Measurements from ENCODE around the gene S100A2.

S100A2 gene

GRCh38 chr1:153609585-153609907, 43.9 kb upstream of the S100A2 start:
- Histone ChIP-seq H3K18ac (ENCODE audit: low read length) (no peak overlapping the region), H3K4me3 (ENCODE audit: low read length) (no peak overlapping the region), H3K27ac (ENCODE audit: low read depth, low read length) (no peak overlapping the region), H4K8ac (ENCODE audit: low read depth, low read length) (no peak overlapping the region), H3K79me2 (ENCODE audit: control insufficient read depth, insufficient read depth, low read length) (no peaks in the 10 kb centered on the region), H3K56ac (ENCODE audit: low read length) (no peak overlapping the region), H4K5ac (ENCODE audit: low read length) (no peak overlapping the region), H3K23ac (ENCODE audit: low read length) (no peak overlapping the region), H3K4me2 (ENCODE audit: low read length) (no peak overlapping the region), H3K36me3 (ENCODE audit: control insufficient read depth, insufficient read depth, low read length) (no peaks in the 10 kb centered on the region), H3K4me1 (ENCODE audit: control insufficient read depth, low read depth, low read length) (peaks cover 7% of the 10 kb centered on the region), H2BK5ac (ENCODE audit: low read length) (no peak overlapping the region), H3K27me3 (ENCODE audit: insufficient read depth, low read length, poor library complexity) (no peaks in the 10 kb centered on the region), H3K9ac (ENCODE audit: low read length) (no peak overlapping the region), H3K79me1 (ENCODE audit: low read length) (no peaks in the 10 kb centered on the region), H2BK15ac (replicated peaks; ENCODE audit: low read depth) (no peak overlapping the region), H3K4ac (ENCODE audit: low read depth, low read length) (no peak overlapping the region), H2BK120ac (ENCODE audit: low read depth, low read length) (no peak overlapping the region), H2AK5ac (ENCODE audit: low read length) (no peak overlapping the region)
- no peak for DNase-seq
- no CpG with 5 or more reads among the region's 6 CpGs for WGBS (ENCODE audit: extremely low coverage, insufficient coverage, low lambda C conversion rate)

GRCh38 chr1:153608742-153609584, 43.3 kb upstream of the S100A2 start:
- Histone ChIP-seq H2BK5ac (ENCODE audit: low read length) (no peak overlapping the region), H2BK120ac (ENCODE audit: low read depth, low read length) (no peak overlapping the region), H3K4me1 (ENCODE audit: control insufficient read depth, low read depth, low read length) (peaks cover 7% of the 10 kb centered on the region), H3K23ac (ENCODE audit: low read length) (no peak overlapping the region), H3K36me3 (ENCODE audit: control insufficient read depth, insufficient read depth, low read length) (no peaks in the 10 kb centered on the region), H3K4me2 (ENCODE audit: low read length) (no peak overlapping the region), H2AK5ac (ENCODE audit: low read length) (no peak overlapping the region), H3K56ac (ENCODE audit: low read length) (peak overlapping the region; percentile 62), H2BK15ac (replicated peaks; ENCODE audit: low read depth) (no peak overlapping the region), H3K9ac (ENCODE audit: low read length) (peak overlapping the region; percentile 15), H3K27me3 (ENCODE audit: insufficient read depth, low read length, poor library complexity) (no peaks in the 10 kb centered on the region), H3K18ac (ENCODE audit: low read length) (no peak overlapping the region), H3K79me2 (ENCODE audit: control insufficient read depth, insufficient read depth, low read length) (no peaks in the 10 kb centered on the region), H4K5ac (ENCODE audit: low read length) (no peak overlapping the region), H3K4me3 (ENCODE audit: low read length) (no peak overlapping the region), H4K8ac (ENCODE audit: low read depth, low read length) (no peak overlapping the region), H3K4ac (ENCODE audit: low read depth, low read length) (no peak overlapping the region), H3K27ac (ENCODE audit: low read depth, low read length) (no peak overlapping the region), H3K79me1 (ENCODE audit: low read length) (no peaks in the 10 kb centered on the region)
- no CpG with 5 or more reads among the region's 19 CpGs for WGBS (ENCODE audit: extremely low coverage, insufficient coverage, low lambda C conversion rate)
- DNase-seq, result peak; percentile 83

GRCh38 chr1:153608089-153608682, 42.5 kb upstream of the S100A2 start:
- no peak overlapping the region for H3K4ac ChIP-seq (ENCODE audit: low read depth, low read length)
- H3K27me3 ChIP-seq (ENCODE audit: insufficient read depth, low read length, poor library complexity), result no peaks in the 10 kb centered on the region
- no peak overlapping the region for H2BK120ac ChIP-seq (ENCODE audit: low read depth, low read length)
- WGBS (ENCODE audit: extremely low coverage, insufficient coverage, low lambda C conversion rate), result no CpG with 5 or more reads among the region's 7 CpGs
- H2BK15ac ChIP-seq (replicated peaks; ENCODE audit: low read depth), result no peak overlapping the region
- no peak overlapping the region for H4K5ac ChIP-seq (ENCODE audit: low read length)
- no peak overlapping the region for H2AK5ac ChIP-seq (ENCODE audit: low read length)
- H2BK5ac ChIP-seq (ENCODE audit: low read length), result no peak overlapping the region
- H4K8ac ChIP-seq (ENCODE audit: low read depth, low read length), result no peak overlapping the region
- H3K9ac ChIP-seq (ENCODE audit: low read length), result no peak overlapping the region
- no peak for DNase-seq
- no peak overlapping the region for H3K56ac ChIP-seq (ENCODE audit: low read length)
- H3K79me2 ChIP-seq (ENCODE audit: control insufficient read depth, insufficient read depth, low read length), result no peaks in the 10 kb centered on the region
- H3K4me1 ChIP-seq (ENCODE audit: control insufficient read depth, low read depth, low read length), result peaks cover 4% of the 10 kb centered on the region
- H3K23ac ChIP-seq (ENCODE audit: low read length), result no peak overlapping the region
- no peak overlapping the region for H3K4me2 ChIP-seq (ENCODE audit: low read length)
- no peaks in the 10 kb centered on the region for H3K36me3 ChIP-seq (ENCODE audit: control insufficient read depth, insufficient read depth, low read length)
- no peaks in the 10 kb centered on the region for H3K79me1 ChIP-seq (ENCODE audit: low read length)
- H3K4me3 ChIP-seq (ENCODE audit: low read length), result no peak overlapping the region
- no peak overlapping the region for H3K18ac ChIP-seq (ENCODE audit: low read length)
- no peak overlapping the region for H3K27ac ChIP-seq (ENCODE audit: low read depth, low read length)

- Histone ChIP-seq H3K36me3 (ENCODE audit: control insufficient read depth, insufficient read depth, low read length) (no peaks in the 10 kb centered on the region), H2BK15ac (replicated peaks; ENCODE audit: low read depth) (no peak overlapping the region), H3K4ac (ENCODE audit: low read depth, low read length) (no peak overlapping the region), H3K4me3 (ENCODE audit: low read length) (no peak overlapping the region), H2AK5ac (ENCODE audit: low read length) (no peak overlapping the region), H3K27me3 (ENCODE audit: insufficient read depth, low read length, poor library complexity) (no peaks in the 10 kb centered on the region), H2BK5ac (ENCODE audit: low read length) (no peak overlapping the region), H3K18ac (ENCODE audit: low read length) (no peak overlapping the region), H3K9ac (ENCODE audit: low read length) (no peak overlapping the region), H3K4me2 (ENCODE audit: low read length) (no peak overlapping the region), H4K8ac (ENCODE audit: low read depth, low read length) (no peak overlapping the region), H3K27ac (ENCODE audit: low read depth, low read length) (no peak overlapping the region), H3K4me1 (ENCODE audit: control insufficient read depth, low read depth, low read length) (peaks cover 4% of the 10 kb centered on the region), H4K5ac (ENCODE audit: low read length) (no peak overlapping the region), H3K79me2 (ENCODE audit: control insufficient read depth, insufficient read depth, low read length) (no peaks in the 10 kb centered on the region), H3K23ac (ENCODE audit: low read length) (no peak overlapping the region), H3K79me1 (ENCODE audit: low read length) (no peaks in the 10 kb centered on the region), H3K56ac (ENCODE audit: low read length) (no peak overlapping the region), H2BK120ac (ENCODE audit: low read depth, low read length) (no peak overlapping the region)
- DNase-seq, result no peak
- no CpG with 5 or more reads among the region's 8 CpGs for WGBS (ENCODE audit: extremely low coverage, insufficient coverage, low lambda C conversion rate)
Measured at GRCh38 chr1:153607381-153607780, 41.7 kb upstream of the S100A2 start.

GRCh38 chr1:153606194-153606593, 40.5 kb upstream of the S100A2 start:
- Histone ChIP-seq H3K56ac (ENCODE audit: low read length) (no peak overlapping the region), H3K18ac (ENCODE audit: low read length) (no peak overlapping the region), H3K4ac (ENCODE audit: low read depth, low read length) (no peak overlapping the region), H3K36me3 (ENCODE audit: control insufficient read depth, insufficient read depth, low read length) (no peaks in the 10 kb centered on the region), H2BK120ac (ENCODE audit: low read depth, low read length) (no peak overlapping the region), H4K5ac (ENCODE audit: low read length) (no peak overlapping the region), H2AK5ac (ENCODE audit: low read length) (no peak overlapping the region), H3K27ac (ENCODE audit: low read depth, low read length) (no peak overlapping the region), H3K27me3 (ENCODE audit: insufficient read depth, low read length, poor library complexity) (no peaks in the 10 kb centered on the region), H3K4me1 (ENCODE audit: control insufficient read depth, low read depth, low read length) (peaks cover 4% of the 10 kb centered on the region), H3K9ac (ENCODE audit: low read length) (no peak overlapping the region), H4K8ac (ENCODE audit: low read depth, low read length) (no peak overlapping the region), H3K79me1 (ENCODE audit: low read length) (no peaks in the 10 kb centered on the region), H3K4me3 (ENCODE audit: low read length) (no peak overlapping the region), H2BK5ac (ENCODE audit: low read length) (no peak overlapping the region), H3K79me2 (ENCODE audit: control insufficient read depth, insufficient read depth, low read length) (no peaks in the 10 kb centered on the region), H3K23ac (ENCODE audit: low read length) (no peak overlapping the region), H3K4me2 (ENCODE audit: low read length) (no peak overlapping the region), H2BK15ac (replicated peaks; ENCODE audit: low read depth) (no peak overlapping the region)
- no CpG with 5 or more reads among the region's 11 CpGs for WGBS (ENCODE audit: extremely low coverage, insufficient coverage, low lambda C conversion rate)
- DNase-seq, result no peak
